B cell (primary cell): ENCODE measurements around the gene CERS6. TPM values are rescaled to one million over a fixed set of nuclear protein-coding genes. Genes with fewer than 3 reads are reported as not detected.
A peak's percentile ranks its signal among the peaks of the same experiment; 100 is the strongest.

Source experiments
- ATAC-seq: fragments of 200-7000 bp; cut with Tn5 transposase; one replicate; pipeline ENCODE4 v1.10.0; 2021; ENCODE audit warnings: low read depth, mild to moderate bottlenecking, moderate number of reproducible peaks, moderate library complexity
- CTCF ChIA-PET: fragments of 350-600 bp; sonication (Branson Sonifier 250); formaldehyde crosslinking; loops from one replicate; lab custom pipeline; 2021; ENCODE audit warnings: antibody characterized with exemption, inconsistent platforms; lab: Charles Lee
- POLR2A ChIA-PET: fragments of 350-600 bp; sonication (Branson Sonifier 250); formaldehyde crosslinking; loops from one replicate; lab custom pipeline; 2021; ENCODE audit warnings: antibody characterized with exemption; lab: Charles Lee
- DNase-seq: peaks from one replicate; pipeline ENCODE4 v3.0.0; 2013
- H2AFZ ChIP-seq: 2 replicates; pipeline ENCODE4 v1.6.1; 2012; ENCODE audit warnings: mild to moderate bottlenecking, low read depth, low read length; ENCODE audit not compliant: insufficient read depth, poor library complexity, severe bottlenecking
- H3K27ac ChIP-seq, 2 donors: 1 replicate in 1 of 2; 2 replicates in 1 of 2; pipeline ENCODE4 v1.5.1; 2012 to 2013; ENCODE audit warnings: low read length in 2 of 2, mild to moderate bottlenecking in 2 of 2, moderate library complexity in 1 of 2
- H3K27me3 ChIP-seq, 4 experiments: fragments of 200-600 bp in 1 of 4; sonication (generic) in 1 of 4; replicated peaks in 1 of 4; 1 replicate in 2 of 4; 2 replicates in 2 of 4; pipeline versions ENCODE4 v1.6.1 to v1.7.0; 2013 to 2016; ENCODE audit warnings: low read length in 3 of 4, mild to moderate bottlenecking in 2 of 4, mixed read lengths in 1 of 4, moderate library complexity in 1 of 4; ENCODE audit not compliant: insufficient read depth in 4 of 4, control insufficient read depth in 3 of 4; ENCODE audit errors: control extremely low read depth in 1 of 4
- H3K36me3 ChIP-seq, 2 experiments: replicated peaks in 1 of 2; 1 replicate in 1 of 2; 2 replicates in 1 of 2; pipeline versions ENCODE4 v1.6.1 to v1.7.1; 2013; ENCODE audit warnings: low read length in 1 of 2; ENCODE audit not compliant: insufficient read depth in 2 of 2, control insufficient read depth in 1 of 2; ENCODE audit errors: control extremely low read depth in 1 of 2, extremely low read depth in 1 of 2
- H3K4me1 ChIP-seq, 2 donors: fragments of 200-600 bp in 1 of 2; sonication (generic) in 1 of 2; 1 replicate in 1 of 2; 2 replicates in 1 of 2; pipeline versions ENCODE4 v1.5.1 to v1.6.1; 2013 to 2017; ENCODE audit warnings: low read length in 2 of 2; ENCODE audit not compliant: control insufficient read depth in 2 of 2, insufficient read depth in 2 of 2
- H3K4me2 ChIP-seq: replicated peaks from 2 replicates; pipeline ENCODE3; 2012; ENCODE audit warnings: mild to moderate bottlenecking, low read depth, low read length; ENCODE audit not compliant: poor library complexity, severe bottlenecking
- H3K4me3 ChIP-seq, 5 experiments: fragments of 200-600 bp in 1 of 5; sonication (generic) in 1 of 5; 1 replicate in 3 of 5; 2 replicates in 2 of 5; pipeline versions ENCODE4 v1.5.1 to v1.7.0; 2011 to 2016; ENCODE audit warnings: low read length in 4 of 5, mild to moderate bottlenecking in 4 of 5, low read depth in 2 of 5, control low read depth in 1 of 5, moderate library complexity in 1 of 5; ENCODE audit not compliant: insufficient read depth in 1 of 5; ENCODE audit errors: control extremely low read depth in 1 of 5, extremely low read depth in 1 of 5
- H3K79me2 ChIP-seq: fragments of 200-600 bp; sonication (generic); one replicate; pipeline ENCODE4 v1.6.0; 2016; ENCODE audit warnings: low read length; ENCODE audit not compliant: control insufficient read depth, insufficient read depth
- H3K9ac ChIP-seq: fragments of 200-600 bp; sonication (generic); 2 replicates; pipeline ENCODE4 v1.6.1; 2017; ENCODE audit warnings: mild to moderate bottlenecking, low read length, moderate library complexity
- H3K9me3 ChIP-seq, 3 donors: one replicate each; pipeline versions ENCODE4 v1.6.1 to v1.7.1; 2013; ENCODE audit warnings: low read length in 2 of 3; ENCODE audit not compliant: control insufficient read depth in 2 of 3, insufficient read depth in 1 of 3; ENCODE audit errors: control extremely low read depth in 1 of 3
- H4K20me1 ChIP-seq: 2 replicates; pipeline ENCODE4 v1.6.0; 2012; ENCODE audit warnings: mild to moderate bottlenecking, low read length; ENCODE audit not compliant: insufficient read depth, control insufficient read depth, poor library complexity, severe bottlenecking
- H3K27ac Mint-ChIP-seq: one replicate; pipeline ENCODE4 v1.8.0; 2021; ENCODE audit warnings: mixed read lengths
- H3K27me3 Mint-ChIP-seq: one replicate; pipeline ENCODE4 v1.8.0; 2021; ENCODE audit warnings: mixed read lengths
- H3K4me1 Mint-ChIP-seq: one replicate; pipeline ENCODE4 v1.8.0; 2021; ENCODE audit warnings: mixed read lengths
- H3K4me3 Mint-ChIP-seq: one replicate; pipeline ENCODE4 v1.8.0; 2021; ENCODE audit warnings: mixed read lengths
- H3K9me3 Mint-ChIP-seq: one replicate; pipeline ENCODE4 v1.8.0; 2022; ENCODE audit warnings: mixed read lengths; ENCODE audit not compliant: insufficient read depth
- CTCF ChIP-seq: fragments of 200-600 bp; IDR thresholded peaks from one replicate; pipeline ENCODE4 v1.8.0; 2022; ENCODE audit warnings: antibody characterized with exemption, mild to moderate bottlenecking
- EZH2 ChIP-seq: IDR thresholded peaks from 2 replicates; pipeline ENCODE4 v1.6.1; 2012; ENCODE audit warnings: borderline replicate concordance, low read depth, mild to moderate bottlenecking, moderate library complexity, low read length; ENCODE audit not compliant: insufficient read depth, poor library complexity, severe bottlenecking
- WGBS: methylation state at CpG from one replicate; pipeline ENCODE4 v1.1.5; 2013; ENCODE audit warnings: missing lambda C conversion rate; ENCODE audit not compliant: insufficient coverage; 5-methylcytosine and 5-hydroxymethylcytosine counted together
- intact Hi-C: fragments of 100-400 bp; cut with micrococcal nuclease; formaldehyde crosslinking; loops from one replicate; pipeline ENCODE4 v1.10.0; 2022
- polyA plus RNA-seq: library from polyadenylated mRNA; depleted of rRNA; stranded (reverse); fragments of >200 nt; gene quantifications from 2 replicates; pipeline ENCODE4 v1.2.3, GENCODE V29; 2012
- total RNA-seq, 2 donors: library from RNA; stranded (reverse); fragments of 120-200 nt in 1 of 2; gene quantifications; 1 replicate in 1 of 2; 2 replicates in 1 of 2; pipeline versions ENCODE4 v1.2.3 to v1.2.4, GENCODE V29; 2013 to 2022

The CERS6 gene
- total and polyA plus RNA-seq, 2 donors (not counting 1 experiment from before 2014, with no cell fraction given), result 2.2 to 5.5 TPM

GRCh38 chr2:168758970-168759820 lies 303.1 kb downstream of the CERS6 start:
- no peaks in the 10 kb centered on the region for H3K27me3 ChIP-seq
- no peaks in the 10 kb centered on the region for H3K27me3 Mint-ChIP-seq
- H3K4me1 Mint-ChIP-seq, result peaks cover 4% of the 10 kb centered on the region
- TF ChIP-seq CTCF (peak; percentile 61), EZH2 (no peak)
- DNase-seq (peak; percentile 55), ATAC-seq (peak; percentile 41)
- H2AFZ ChIP-seq, result no peak overlapping the region
- POLR2A ChIA-PET, result no interaction called here
- H3K79me2 ChIP-seq, result no peaks in the 10 kb centered on the region
- no peak overlapping the region for H3K4me3 Mint-ChIP-seq
- no peak overlapping the region for H3K4me2 ChIP-seq
- no peaks in the 10 kb centered on the region for H3K4me1 ChIP-seq
- H3K27ac Mint-ChIP-seq, result no peak overlapping the region
- H3K9me3 Mint-ChIP-seq, result no peaks in the 10 kb centered on the region
- WGBS, result no CpG with 5 or more reads among the region's 3 CpGs
- CTCF ChIA-PET, result interaction anchor here (0.7 to 3.6 kb wide), 7 partner anchors 13 to 412 kb away, joined by 3 to 62 read pairs (median 4); no protein-coding TSS in a partner anchor
- no peaks in the 10 kb centered on the region for H3K36me3 ChIP-seq
- no peak overlapping the region for H3K4me3 ChIP-seq
- H3K27ac ChIP-seq, result no peak overlapping the region
- no peaks in the 10 kb centered on the region for H3K9me3 ChIP-seq
- H4K20me1 ChIP-seq, result no peaks in the 10 kb centered on the region
- H3K9ac ChIP-seq, result no peak overlapping the region
- intact Hi-C loops, result loop anchor here (2.0 to 5.0 kb wide), 2 partner anchors 47 to 622 kb away; no protein-coding TSS in a partner anchor

GRCh38 chr2:168765401-168765800 lies 309.3 kb downstream of the CERS6 start:
- no peak for ATAC-seq
- Histone ChIP-seq H3K27me3 (no peaks in the 10 kb centered on the region), H3K36me3 (peaks cover 0 to 3% of the 10 kb centered on the region in 2 experiments), H3K9ac (no peak overlapping the region), H4K20me1 (no peaks in the 10 kb centered on the region), H3K4me2 (no peak overlapping the region), H3K79me2 (no peaks in the 10 kb centered on the region), H3K9me3 (no peaks in the 10 kb centered on the region), H3K4me3 (no peak overlapping the region), H3K4me1 (no peaks in the 10 kb centered on the region), H3K27ac (no peak overlapping the region), H2AFZ (no peak overlapping the region)
- ChIA-PET POLR2A (no interaction called here), CTCF (no interaction called here)
- Mint-ChIP-seq H3K4me3 (no peak overlapping the region), H3K27ac (no peak overlapping the region), H3K27me3 (no peaks in the 10 kb centered on the region), H3K9me3 (no peaks in the 10 kb centered on the region), H3K4me1 (no peaks in the 10 kb centered on the region)
- DNase-seq, result no peak
- no CpG with 5 or more reads among the region's 1 CpG for WGBS
- intact Hi-C loops, result no loop called here
- TF ChIP-seq CTCF (no peak), EZH2 (no peak)
